NCI-H460 (cell line): ENCODE measurements around the gene TENM4. TPM values are rescaled to one million over a fixed set of nuclear protein-coding genes. Genes with fewer than 3 reads are reported as not detected.

Experiments used
- DNase-seq: peaks from one replicate; pipeline ENCODE4 v3.0.0-alpha.2; 2016; ENCODE audit warnings: low read depth; ENCODE audit errors: extremely low read depth
- total RNA-seq: library from RNA; depleted of rRNA; stranded (reverse); fragments of >200 nt; shearing (Covaris generic); gene quantifications from 2 replicates; pipeline ENCODE4 v1.2.3, GENCODE V29; 2014

TENM4 gene
- total RNA-seq, 1 experiment from 2014 or later, result not detected

DNA sequence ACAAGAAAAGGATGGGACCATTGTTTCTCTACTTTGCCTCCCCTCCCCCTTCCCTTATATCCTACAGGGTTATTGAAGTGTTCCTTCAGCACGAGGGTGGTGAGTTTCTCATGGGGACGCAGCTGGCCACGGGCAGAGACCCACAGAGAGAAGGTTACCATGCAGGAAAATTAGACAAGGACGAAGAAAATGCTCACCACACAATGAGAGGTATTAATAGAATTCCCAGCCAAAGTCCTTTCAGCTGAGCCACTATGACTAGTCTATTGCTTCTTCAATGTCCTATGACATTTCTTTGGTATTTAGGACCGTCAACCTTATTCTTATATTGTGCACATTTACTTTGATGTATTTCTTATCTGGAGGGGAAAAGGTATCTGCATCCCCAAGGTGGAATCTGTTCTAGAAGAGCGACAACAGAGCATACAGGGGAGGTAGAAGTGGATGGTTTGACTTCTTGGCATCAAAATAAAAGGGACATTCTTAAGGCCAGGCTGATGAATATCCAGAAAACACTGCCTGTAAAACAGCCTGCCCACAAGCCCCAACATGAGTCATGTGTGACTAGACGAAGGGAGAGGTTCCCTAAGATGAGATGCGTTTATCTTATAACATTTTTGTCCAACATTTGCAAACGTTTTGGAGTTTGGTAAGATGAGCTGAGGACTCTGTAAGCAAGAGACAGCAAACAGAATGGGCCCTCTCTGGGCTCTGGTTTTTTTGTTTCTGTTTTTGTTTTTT, 656.3 kb downstream of the TENM4 start:
- no peak for DNase-seq

DNA sequence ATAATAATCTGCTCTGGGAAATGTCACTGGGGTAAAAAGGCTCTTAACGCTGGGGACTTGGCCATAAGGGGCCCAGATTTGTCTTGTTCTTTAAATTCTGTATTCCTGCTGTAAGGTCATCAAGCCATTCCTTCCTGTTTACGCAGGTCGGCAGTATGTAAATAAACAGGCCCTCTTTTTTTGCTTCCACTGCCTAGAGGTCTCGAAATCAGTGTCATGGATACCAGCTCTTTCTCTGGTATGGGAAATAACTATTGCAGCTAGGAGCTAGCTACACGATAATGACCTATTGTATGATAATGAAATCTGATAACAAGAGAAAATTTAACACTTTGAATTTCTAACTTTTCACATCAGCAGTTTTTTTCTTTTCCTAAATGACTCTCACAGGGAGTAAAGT, 657.0 kb downstream of the TENM4 start:
- no peak for DNase-seq

DNA sequence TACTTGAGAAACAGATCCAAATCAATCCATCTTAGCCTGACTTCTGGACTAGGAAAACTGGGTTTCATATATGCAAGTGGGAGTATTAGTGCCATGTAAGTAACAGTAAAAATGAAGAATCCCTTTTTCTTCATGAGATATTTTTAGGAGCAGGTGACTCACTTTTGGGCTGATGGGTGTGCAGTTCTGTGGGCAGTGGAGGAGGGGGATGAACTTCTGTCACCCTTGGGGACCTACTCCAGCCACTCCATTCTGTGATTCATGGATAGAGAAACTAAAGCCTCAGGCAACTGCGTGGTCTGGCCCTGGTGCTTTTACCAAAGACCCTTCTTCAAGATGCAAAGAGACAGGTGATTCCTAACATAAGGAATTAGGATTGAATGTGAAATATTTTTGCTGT, 657.5 kb downstream of the TENM4 start:
- no peak for DNase-seq

DNA sequence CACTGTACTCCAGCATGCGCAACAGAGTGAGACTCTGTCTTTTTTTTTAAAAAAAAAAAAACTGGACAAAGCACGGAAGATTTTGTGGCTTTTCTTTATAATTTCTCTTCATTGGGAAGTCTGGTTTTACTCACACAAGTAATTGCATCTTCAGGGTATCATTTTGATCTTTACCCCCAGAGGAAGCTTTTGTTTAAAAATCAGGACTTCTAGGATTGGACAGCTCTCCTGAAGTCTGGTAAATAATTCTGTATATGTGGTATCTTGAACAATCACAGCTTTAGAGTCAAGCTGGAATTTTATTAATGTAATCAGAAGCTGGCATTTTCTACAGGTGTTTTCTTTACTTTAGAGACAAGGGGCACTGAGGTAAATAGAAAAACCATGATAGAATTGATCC, 658.1 kb downstream of the TENM4 start:
- DNase-seq, result no peak

DNA sequence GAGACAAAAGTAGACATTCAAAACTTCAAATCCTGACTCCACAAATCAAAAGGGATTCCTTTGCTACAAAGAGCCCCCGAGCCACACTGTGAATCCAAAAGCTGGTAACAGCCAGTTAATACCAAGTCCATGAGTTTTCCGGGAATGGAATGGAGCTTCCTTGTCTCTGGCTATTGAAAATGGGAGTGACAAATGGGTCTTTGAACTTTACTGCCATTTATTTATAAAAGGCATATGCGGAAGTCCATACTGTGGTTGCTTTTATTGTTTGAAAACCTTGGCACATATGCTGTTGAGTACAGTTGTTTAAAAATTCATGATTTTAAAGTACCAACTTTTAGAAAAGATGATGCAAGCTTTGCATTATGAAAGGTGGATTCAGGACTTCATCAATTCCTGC, 659.9 kb downstream of the TENM4 start:
- no peak for DNase-seq

DNA sequence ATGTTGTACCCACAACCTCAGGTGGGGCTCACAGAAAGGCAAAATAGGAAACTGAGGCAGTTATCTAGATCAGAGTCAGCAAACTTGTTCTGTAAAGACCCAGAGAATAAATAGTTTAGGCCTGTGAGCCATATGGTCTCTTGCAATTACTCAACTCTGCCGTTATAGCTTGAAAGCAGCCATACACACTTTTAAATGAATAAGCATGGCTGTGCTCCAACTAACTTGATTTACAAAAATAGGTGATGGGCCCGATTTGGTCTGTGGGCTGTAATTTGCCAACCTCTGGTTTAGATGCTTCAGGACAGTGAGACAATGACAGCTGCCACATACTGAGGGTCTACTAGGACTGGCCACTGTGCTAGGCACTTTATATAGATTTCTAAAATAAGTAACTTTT, 667.3 kb downstream of the TENM4 start:
- no peak for DNase-seq

DNA sequence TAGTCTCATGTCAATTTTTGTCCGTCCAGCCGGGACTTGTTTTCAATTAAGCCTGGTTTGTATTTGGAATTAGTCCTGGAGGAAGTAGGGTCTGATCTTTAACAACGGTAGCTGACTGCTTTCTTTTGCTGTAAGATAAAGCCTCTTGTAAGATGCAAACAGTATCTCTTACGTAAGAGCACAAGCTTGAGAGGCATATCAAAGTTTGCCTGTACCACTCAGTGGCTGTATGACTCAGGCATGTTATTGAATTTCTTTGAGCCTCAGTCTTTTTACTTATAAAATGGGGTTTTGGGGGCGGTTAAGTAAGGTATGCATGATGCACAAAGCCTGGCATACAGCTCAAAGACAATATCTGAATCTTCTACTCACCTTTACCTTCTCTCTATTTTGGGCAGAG, 667.8 kb downstream of the TENM4 start:
- no peak for DNase-seq

DNA sequence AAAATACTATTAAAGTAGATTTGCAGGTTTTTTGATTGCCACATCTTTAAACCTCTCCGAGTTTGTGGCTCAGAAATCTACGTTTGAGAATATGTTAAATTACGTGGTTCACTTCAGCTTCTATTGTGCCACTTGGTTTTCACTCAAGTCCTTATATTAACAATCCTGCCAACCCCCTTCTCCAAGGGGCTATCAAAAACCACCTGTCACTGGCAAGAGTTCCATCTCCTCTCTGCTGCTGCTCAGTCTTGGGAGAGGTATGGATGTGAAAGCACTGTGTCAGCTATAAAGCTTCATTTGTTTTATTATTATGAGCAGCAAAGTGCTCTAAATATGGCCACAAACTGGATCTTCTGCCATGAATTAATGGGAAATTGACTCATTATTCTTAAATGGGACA, 668.6 kb downstream of the TENM4 start:
- DNase-seq, result no peak

DNA sequence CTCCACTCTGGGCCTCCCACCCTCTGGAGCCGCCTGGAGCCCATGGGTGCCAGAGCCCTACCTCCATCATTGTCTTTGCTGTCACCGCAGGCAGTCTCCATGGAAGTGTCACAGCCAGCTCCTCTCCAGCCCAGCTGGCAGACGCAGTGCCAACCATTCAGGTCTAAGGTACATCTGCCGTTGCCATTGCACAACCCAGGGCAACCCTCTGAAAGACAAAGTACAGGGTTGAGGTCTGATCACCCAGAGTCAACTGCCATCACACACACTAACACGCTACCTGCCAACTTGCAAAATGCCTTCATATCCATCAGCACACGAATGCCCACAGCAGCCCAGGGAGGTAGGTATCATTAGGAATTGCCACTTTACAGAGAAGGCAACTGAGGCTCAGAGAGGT, 669.9 kb downstream of the TENM4 start:
- no peak for DNase-seq

DNA sequence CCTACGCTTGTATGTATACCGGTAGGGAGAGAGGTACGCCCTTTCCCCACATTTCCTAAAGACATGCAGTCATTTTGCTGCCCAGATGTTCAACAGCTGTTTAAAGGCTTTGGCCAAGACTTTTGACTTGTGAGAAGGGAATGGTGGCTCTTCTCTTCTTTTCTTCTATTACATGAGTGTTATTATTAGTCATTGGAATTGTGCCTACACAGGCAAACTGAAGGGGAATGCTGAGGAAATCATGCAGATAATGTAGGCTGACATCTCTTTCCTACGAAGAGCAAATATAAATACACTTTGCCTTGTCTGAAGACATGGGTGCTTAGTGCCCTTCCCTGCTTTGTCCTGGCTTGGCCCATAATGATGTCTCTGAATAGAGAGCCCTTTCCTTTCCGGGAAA, 671.9 kb downstream of the TENM4 start:
- DNase-seq, result no peak

DNA sequence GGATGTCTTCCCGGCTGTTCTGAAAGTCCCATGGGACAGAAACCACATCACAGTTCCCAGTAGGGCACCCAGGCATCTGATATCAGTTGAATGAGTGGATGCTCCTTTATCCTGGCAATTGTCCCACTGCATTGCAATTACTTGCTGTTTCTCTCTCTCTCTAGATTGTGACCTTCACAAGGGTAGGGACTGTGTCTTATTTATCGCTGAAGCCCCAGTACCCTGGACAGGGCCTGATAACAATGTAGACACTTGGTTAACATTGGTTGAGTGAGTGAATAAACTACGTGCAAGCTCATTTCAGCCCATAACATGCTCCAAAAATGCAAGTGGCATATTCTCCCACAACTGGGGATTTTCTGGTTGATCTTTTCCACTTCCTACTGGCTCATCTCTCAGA, 672.5 kb downstream of the TENM4 start:
- DNase-seq, result no peak

DNA sequence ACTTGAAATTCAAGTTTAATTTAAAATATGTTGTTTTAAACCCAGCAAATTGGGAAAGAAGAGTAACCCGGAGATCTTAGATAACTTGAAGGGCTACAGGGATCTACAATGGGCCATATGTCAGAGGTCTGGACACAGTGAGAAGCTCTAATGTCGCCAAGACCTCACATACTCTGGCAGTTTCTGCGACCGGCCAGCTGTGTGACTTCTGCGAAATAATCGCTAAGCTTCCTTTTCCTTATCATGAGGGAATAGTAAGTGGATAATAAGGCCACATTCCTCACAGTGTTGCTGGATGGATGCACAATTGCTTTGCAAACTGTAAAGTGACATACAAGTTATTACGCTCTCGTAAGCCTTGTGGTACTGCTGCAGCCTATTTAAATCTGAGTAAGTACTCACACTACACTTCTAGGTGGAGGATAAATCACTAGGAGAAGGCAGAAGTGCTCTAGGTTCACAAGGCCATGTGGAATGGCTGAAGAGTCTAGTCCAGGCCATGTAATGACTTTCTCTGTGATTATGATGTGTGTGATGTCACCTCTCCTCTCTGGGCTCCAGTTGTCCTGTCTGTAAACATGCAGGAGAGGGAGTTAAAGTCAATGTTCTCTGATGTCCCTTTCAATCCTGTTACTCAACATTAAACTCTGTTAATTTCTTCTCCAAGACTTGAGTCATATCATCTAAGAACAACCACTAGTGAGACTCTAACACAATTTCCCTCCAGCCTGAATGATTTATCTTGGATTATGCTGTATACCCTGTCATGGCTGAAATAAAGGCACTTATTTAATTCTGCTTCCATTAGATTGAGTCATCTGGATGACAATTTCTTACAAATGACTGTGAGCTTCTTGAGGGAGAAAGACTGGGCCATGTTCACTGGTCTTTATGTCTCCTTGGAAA, 673.5 kb downstream of the TENM4 start:
- DNase-seq, result no peak

DNA sequence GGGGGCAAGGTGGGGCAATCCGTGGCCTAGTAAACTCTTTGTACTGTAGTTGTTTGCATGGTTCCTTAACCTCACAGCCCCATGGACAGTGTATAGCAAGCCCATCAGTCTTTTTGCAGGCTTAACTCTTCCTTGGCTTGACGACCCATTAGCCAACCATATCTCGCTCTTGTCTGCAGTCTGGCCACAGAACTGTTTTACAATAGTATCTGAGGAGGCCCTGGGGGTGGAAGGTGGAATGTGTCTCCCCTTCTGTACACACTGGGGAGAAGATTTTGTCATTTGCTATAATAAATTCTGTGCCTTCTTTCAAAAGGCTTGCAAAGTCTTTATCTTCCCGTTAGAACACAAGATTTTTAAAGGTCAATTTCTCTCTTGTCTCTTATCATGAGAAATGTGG, 675.9 kb downstream of the TENM4 start:
- DNase-seq, result no peak

DNA sequence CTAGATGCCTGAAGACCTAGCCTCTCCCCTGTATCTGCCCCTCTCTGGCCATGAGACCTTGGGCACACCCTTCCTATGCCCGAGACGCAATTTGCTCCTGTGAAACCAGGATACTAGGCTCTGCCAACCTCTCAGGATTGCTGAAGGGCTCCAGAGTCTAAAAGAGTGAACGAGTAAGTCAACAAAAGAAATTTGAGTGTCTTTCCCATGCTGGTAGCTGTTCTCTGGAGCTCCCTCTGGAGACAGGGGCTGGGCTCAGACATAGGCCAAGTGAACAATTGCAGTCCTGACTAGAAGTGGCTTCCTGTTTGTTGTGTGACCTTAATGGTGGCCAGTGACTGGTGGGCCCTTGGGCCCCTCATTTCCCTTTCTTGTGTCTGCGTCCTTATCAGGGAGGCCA, 677.2 kb downstream of the TENM4 start:
- DNase-seq, result no peak

DNA sequence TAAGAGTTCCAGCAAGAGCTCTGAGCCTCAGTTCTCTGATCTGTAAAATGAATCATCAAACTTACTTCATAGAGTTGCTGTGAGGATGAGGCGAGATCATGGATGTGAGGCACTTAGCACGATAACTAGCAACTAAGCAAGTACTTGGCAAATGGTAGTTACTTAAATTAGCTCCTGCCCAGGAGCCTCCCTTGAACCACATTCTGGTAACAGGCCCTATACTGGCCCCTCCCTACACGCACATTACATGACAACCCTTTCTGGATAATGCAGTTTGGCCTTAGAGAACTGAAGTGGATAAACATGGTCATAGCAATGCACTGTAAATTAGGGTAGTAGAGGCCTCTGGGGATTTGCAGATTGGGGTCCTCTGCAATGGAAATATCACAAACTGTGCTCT, 678.7 kb downstream of the TENM4 start:
- DNase-seq, result no peak

DNA sequence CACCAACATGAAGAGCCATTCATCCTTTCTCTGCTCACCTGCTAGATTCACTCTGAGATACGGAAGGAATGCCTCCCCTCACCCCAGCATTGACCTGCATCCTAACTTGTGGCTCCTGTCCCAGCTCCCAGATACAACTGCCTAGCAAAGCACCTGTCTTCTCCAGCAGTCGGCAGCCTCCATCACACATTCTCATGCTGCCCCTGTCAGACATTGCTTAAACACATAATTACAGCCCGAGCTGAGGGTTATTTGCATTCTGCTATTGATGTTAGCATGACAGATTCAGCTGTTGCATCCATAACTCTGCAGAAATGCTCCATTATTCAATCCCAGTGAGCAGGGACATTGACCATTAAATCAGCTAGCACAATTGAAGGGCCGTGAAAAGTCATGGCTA, 681.8 kb downstream of the TENM4 start:
- DNase-seq, result no peak

DNA sequence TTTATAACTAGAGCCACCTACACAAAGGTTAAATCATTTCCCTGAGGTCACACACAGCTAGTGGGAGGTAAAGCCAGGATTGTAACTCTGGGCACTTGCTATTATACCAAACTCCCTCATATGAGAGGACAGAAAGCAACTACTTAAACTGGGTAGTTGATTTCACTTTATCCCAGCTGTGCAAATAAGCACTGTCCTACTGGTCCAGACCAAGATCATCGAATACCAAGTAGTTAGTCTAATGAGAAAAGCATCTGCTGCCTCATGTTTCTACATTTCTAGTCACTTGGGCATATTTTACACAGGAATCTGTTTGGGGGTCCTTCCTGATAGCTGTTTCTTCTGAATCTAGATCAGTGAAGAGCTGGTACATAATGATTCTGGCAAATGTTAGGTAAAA, 687.5 kb downstream of the TENM4 start:
- DNase-seq, result no peak

DNA sequence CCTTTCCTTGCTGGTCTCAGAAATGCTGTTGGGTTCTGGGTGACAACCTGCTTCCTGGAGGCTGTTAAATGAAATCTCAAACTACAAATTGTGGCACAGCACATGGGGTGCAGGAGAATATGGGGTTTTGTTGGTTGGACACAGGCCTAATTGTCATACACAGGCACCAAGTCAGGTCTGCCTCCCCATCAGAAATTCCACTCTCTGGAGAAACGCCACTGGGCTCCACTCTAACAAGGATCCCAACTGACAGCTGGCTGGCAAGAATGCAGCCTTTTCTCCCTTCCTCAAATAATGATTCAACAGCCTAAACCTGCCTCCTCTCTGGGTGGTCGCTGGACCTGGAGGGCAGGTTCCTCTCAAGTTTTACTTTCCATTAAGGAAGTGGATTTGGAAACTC, 688.3 kb downstream of the TENM4 start:
- DNase-seq, result no peak

DNA sequence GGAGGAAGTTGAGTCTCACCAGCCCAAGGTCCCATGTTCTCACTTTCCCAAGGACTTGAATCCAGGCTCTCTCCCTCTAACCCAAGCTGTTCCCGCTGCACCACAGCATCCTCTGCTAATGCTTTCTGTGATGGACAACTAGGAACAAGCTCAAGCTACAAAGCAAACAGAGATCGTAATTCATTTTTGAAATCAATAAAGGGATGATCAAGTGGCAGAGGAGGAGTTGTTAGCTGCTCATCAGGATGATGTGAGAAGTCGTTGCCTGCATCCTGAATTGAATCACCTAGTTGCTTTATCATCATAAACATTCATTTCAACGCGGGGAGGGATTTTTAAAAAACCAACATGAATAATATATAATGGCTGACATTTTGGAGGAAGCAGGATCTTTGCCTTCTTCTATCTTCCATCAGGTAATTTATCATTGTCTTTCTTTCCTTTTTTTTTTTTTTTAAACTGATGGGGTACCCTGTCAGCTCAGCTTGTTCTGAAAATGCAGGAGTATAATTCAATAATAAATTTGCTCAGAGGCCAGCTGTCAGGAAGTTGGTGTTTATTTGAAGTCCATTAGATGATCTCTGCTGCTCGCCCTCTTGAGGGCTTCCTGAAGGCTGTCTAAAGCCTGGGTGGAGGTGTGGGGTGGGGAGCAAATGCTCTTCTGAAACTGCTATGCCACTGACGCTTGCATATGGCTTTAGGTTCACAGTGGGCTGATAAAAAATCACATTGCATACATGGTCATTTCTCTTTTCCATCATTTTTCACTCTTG, 691.7 kb downstream of the TENM4 start:
- DNase-seq, result no peak

DNA sequence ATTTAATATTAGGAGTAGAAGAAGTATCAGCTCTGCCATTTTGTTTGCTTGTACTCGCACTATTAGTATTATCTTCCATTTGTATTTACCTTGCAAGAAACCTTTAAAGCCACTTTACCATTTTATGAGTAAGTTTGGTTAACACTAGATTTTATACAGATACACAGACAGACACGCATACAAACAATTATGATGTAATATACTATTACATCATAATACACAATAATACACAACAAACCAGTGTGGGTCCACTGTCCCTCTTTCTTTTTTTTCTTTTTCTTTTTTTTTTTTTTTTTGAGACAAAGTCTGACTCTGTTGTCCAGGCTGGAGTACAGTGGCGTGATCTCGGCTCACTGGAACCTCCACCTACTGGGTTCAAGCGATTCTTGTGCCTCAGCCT, 695.9 kb downstream of the TENM4 start:
- no peak for DNase-seq

DNA sequence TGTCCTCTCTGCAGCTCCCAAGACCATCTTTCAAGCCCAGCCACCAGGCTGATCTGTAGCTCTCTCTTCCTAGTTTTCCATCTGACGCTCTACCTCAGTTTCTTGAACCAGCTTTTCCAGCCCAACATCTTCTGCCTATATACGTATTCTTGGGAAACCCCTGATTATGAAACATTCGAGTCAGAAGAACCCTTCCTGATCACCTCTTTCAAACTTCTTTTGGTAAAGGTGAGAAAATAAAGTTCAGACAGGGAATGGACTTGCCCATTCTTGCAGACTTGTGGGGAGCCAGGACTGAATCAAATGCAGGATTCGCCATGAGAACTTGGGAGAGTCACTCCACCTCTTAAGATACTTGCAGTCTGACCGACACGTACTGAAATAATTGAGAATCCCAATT, 696.6 kb downstream of the TENM4 start:
- no peak for DNase-seq
